H1 (cell line): Measurements from ENCODE around the gene CLMP. TPM values are rescaled to one million over a fixed set of nuclear protein-coding genes. Genes with fewer than 3 reads are reported as not detected.

Experiments
- BCL11A ChIP-seq, 2 experiments: IDR thresholded peaks; one replicate each; pipeline ENCODE4 v1.6.1; 2011; ENCODE audit warnings: low read depth in 2 of 2, low read length in 2 of 2, mild to moderate bottlenecking in 2 of 2
- GABPA ChIP-seq: IDR thresholded peaks from 2 replicates; pipeline ENCODE4 v1.6.1; 2011; ENCODE audit warnings: mild to moderate bottlenecking, low read length, moderate library complexity, borderline replicate concordance; ENCODE audit not compliant: insufficient read depth
- NANOG ChIP-seq: IDR thresholded peaks from 2 replicates; pipeline ENCODE4 v1.6.1; 2011; ENCODE audit warnings: low read length, low read depth, mild to moderate bottlenecking, inconsistent platforms; ENCODE audit not compliant: insufficient read depth, poor library complexity, severe bottlenecking
- RAD21 ChIP-seq, 2 experiments: IDR thresholded peaks in 1 of 2; conservative IDR thresholded peaks in 1 of 2; 2 replicates each; pipeline ENCODE4 v1.6.1; 2011; ENCODE audit warnings: low read depth in 2 of 2, low read length in 2 of 2, improper control_type of control experiment in 1 of 2, inconsistent platforms in 1 of 2, mild to moderate bottlenecking in 1 of 2, moderate library complexity in 1 of 2
- RNF2 ChIP-seq: fragments of 200-900, 300-1000 bp; sonication (generic); IDR thresholded peaks from 2 replicates; pipeline ENCODE4 v1.7.1; 2016; ENCODE audit warnings: borderline replicate concordance, low read depth, mild to moderate bottlenecking, antibody characterized with exemption, low read length; ENCODE audit not compliant: poor library complexity, severe bottlenecking; ENCODE audit errors: missing control alignments
- RXRA ChIP-seq: IDR thresholded peaks from 2 replicates; pipeline ENCODE4 v1.6.1; 2011; ENCODE audit warnings: low read depth, mild to moderate bottlenecking, low read length, moderate library complexity; ENCODE audit not compliant: insufficient read depth
- SRF ChIP-seq: IDR thresholded peaks from 2 replicates; pipeline ENCODE4 v1.6.1; 2011; ENCODE audit warnings: mild to moderate bottlenecking, low read depth, low read length, moderate library complexity
- TAF1 ChIP-seq: IDR thresholded peaks from 2 replicates; pipeline ENCODE4 v1.6.1; 2011; ENCODE audit warnings: mild to moderate bottlenecking, low read depth, low read length
- polyA plus RNA-seq, 7 experiments: library from polyadenylated mRNA; depleted of rRNA in 3 of 7; stranded (reverse) in 5 of 7; unstranded in 2 of 7; fragments of >200 nt in 5 of 7; fragments of 200-250 nt in 2 of 7; gene quantifications; 1 replicate in 5 of 7; 2 replicates in 1 of 7; 4 replicates in 1 of 7; pipeline versions ENCODE4 v1.2.1 to v1.2.3, GENCODE V29; 2011 to 2013; ENCODE audit warnings: missing spikeins in 2 of 7, mixed read lengths in 2 of 7
- total RNA-seq: library from RNA; stranded (reverse); fragmentation: NEBNext Ultra II Directional; extraction: Animal tissue kit (Norgen Biotek cat#: 25700); gene quantifications from 2 replicates; pipeline ENCODE4 v1.2.1, GENCODE V29; 2021

CLMP gene
- total and polyA plus RNA-seq, 2 of the 8 experiments (the other 6 are each of a cell fraction or from before 2014, with no cell fraction given): 9.9 to 24.1 TPM

DNA sequence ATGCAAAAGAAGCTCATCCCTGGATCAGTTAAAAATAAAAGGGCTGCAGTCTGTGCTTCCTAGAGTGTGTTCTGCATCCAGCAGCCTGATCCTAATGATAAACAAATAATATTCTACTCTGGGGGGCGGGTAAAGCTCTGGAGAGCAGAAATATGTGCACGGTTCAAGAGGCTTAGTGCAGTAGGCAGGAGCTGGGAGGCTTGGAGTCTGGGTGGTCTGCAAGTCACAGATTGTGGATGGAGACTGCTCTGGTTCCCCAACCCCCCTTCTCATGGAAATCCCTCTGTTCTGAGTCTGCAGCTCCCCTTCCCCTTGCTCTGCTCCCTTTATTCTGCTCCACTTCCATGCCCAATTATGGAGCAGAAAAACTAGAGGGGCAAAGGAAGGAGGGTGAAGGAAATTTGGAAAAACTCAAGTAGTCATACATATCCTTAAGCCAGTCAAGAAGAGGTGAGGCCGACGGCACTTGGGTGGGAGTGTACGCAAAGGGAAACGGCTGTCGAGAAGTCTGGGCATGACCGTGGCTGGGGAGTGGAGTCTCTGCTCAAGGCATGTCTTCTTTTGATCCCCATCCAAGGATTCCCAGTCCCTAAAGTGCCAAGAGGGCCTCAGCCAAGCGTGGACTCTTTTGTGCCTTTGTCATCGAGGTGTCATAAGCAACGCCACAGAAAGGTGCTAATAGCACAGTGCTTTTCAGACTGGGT is 16.3 kb upstream of the CLMP start (continued):
- TF ChIP-seq RAD21 (IDR thresholded peaks at IDR 0.05 in 1 of 2, conservative IDR thresholded peaks at IDR 0.05 in 1 of 2; ENCODE audit: low read depth in 2 of 2, low read length in 2 of 2) (no peak), BCL11A (IDR thresholded peaks at IDR 0.05; ENCODE audit: low read depth in 2 of 2, low read length in 2 of 2) (no peak), RXRA (no peak), SRF (no peak), RNF2 (no peak), TAF1 (no peak), NANOG (no peak), GABPA (no peak)
